ENCODE data around the gene GARIN5A. TPM values are rescaled to one million over a fixed set of nuclear protein-coding genes. Genes with fewer than 3 reads are reported as not detected.

The GARIN5A gene
- total RNA-seq, 1 experiment from 2014 or later, result 6.2 TPM

- peaks cover 7% of the 10 kb centered on the region; the same call in 1 of the 2 replicates for H3K27me3 ChIP-seq (ENCODE audit: low read length)
Measured at GRCh38 chr19:50458396-50459066, 18.1 kb downstream of the GARIN5A start.

GRCh38 chr19:50457300-50457699, 19.3 kb downstream of the GARIN5A start:
- ChIA-PET CTCF (interaction anchor here (0.6 kb wide), 2 partner anchors 51 to 100 kb away, joined by 4 to 6 read pairs; no protein-coding TSS in a partner anchor), POLR2A (ENCODE audit: unreplicated experiment) (no interaction called here)
- no peak for ATAC-seq
- Histone ChIP-seq H3K4me1 (ENCODE audit: insufficient read depth, low read length) (0 out of 2 replicates have a peak, but pooled peaks cover 6% of the 10 kb centered on the region), H3K4me2 (ENCODE audit: low read length) (no peak overlapping the region), H3F3A (ENCODE audit: low read length, unreplicated experiment) (no peaks in the 10 kb centered on the region), H3K27me3 (ENCODE audit: low read length) (peaks cover 7% of the 10 kb centered on the region; the same call in 1 of the 2 replicates), H4K20me1 (ENCODE audit: low read length) (no peaks in the 10 kb centered on the region), H3K9ac (ENCODE audit: low read length) (no peak overlapping the region), H3K36me3 (ENCODE audit: low read depth, low read length) (no peaks in the 10 kb centered on the region), H3K9me2 (replicated peaks; ENCODE audit: low read length) (no peaks in the 10 kb centered on the region), H3K27ac (ENCODE audit: low read length) (no peak overlapping the region), H3K9me3 (ENCODE audit: low read length) (no peaks in the 10 kb centered on the region), H3K79me2 (ENCODE audit: low read length) (no peaks in the 10 kb centered on the region), H2AFZ (ENCODE audit: low read length) (no peak overlapping the region), H3K4me3 (ENCODE audit: low read length) (no peak overlapping the region)
- DNase-seq, result no peak
- TF ChIP-seq EZH2 (IDR thresholded peaks at IDR 0.05; ENCODE audit: low read length, unreplicated experiment), result no peak
- TF ChIP-seq EZH2phosphoT487 (IDR thresholded peaks at IDR 0.05; ENCODE audit: borderline replicate concordance, low read length), result no peak
- no peak for TF ChIP-seq CTCF (conservative IDR thresholded peaks at IDR 0.05; ENCODE audit: low read depth, low read length)
- no TSS peak for BruUV-seq (replicated peaks)
- intact Hi-C loops (cut with micrococcal nuclease), result no loop called here

More at GRCh38 chr19:50458396-50459066, 18.1 kb downstream of the GARIN5A start:
- no peaks in the 10 kb centered on the region for H3K79me2 ChIP-seq (ENCODE audit: low read length)
- TF ChIP-seq EZH2 (IDR thresholded peaks at IDR 0.05; ENCODE audit: low read length, unreplicated experiment), result no peak
- TF ChIP-seq CTCF (conservative IDR thresholded peaks at IDR 0.05; ENCODE audit: low read depth, low read length), result no peak
- TF ChIP-seq EZH2phosphoT487 (IDR thresholded peaks at IDR 0.05; ENCODE audit: borderline replicate concordance, low read length), result no peak
- BruUV-seq (replicated peaks), result no TSS peak
- no peak overlapping the region for H3K9ac ChIP-seq (ENCODE audit: low read length)
- no peaks in the 10 kb centered on the region for H3F3A ChIP-seq (ENCODE audit: low read length, unreplicated experiment)
- ChIA-PET POLR2A (ENCODE audit: unreplicated experiment) (no interaction called here), CTCF (no interaction called here)
- H3K4me2 ChIP-seq (ENCODE audit: low read length), result no peak overlapping the region
- intact Hi-C loops (cut with micrococcal nuclease), result no loop called here
- H3K9me2 ChIP-seq (replicated peaks; ENCODE audit: low read length), result no peaks in the 10 kb centered on the region
- no peak overlapping the region for H2AFZ ChIP-seq (ENCODE audit: low read length)
- no peak overlapping the region for H3K27ac ChIP-seq (ENCODE audit: low read length)
- 0 out of 2 replicates have a peak, but pooled peaks cover 6% of the 10 kb centered on the region for H3K4me1 ChIP-seq (ENCODE audit: insufficient read depth, low read length)
- H3K9me3 ChIP-seq (ENCODE audit: low read length), result no peaks in the 10 kb centered on the region
- ATAC-seq (no peak), DNase-seq (no peak)
- no peaks in the 10 kb centered on the region for H3K36me3 ChIP-seq (ENCODE audit: low read depth, low read length)
- H3K4me3 ChIP-seq (ENCODE audit: low read length), result no peak overlapping the region
- H4K20me1 ChIP-seq (ENCODE audit: low read length), result no peaks in the 10 kb centered on the region

- no TSS peak for BruUV-seq (replicated peaks)
- Histone ChIP-seq H3K4me2 (ENCODE audit: low read length) (no peak overlapping the region), H3F3A (ENCODE audit: low read length, unreplicated experiment) (no peaks in the 10 kb centered on the region), H3K27ac (ENCODE audit: low read length) (no peak overlapping the region), H3K79me2 (ENCODE audit: low read length) (no peaks in the 10 kb centered on the region), H2AFZ (ENCODE audit: low read length) (no peak overlapping the region), H3K4me3 (ENCODE audit: low read length) (no peak overlapping the region), H3K4me1 (ENCODE audit: insufficient read depth, low read length) (0 out of 2 replicates have a peak, but pooled peaks cover 6% of the 10 kb centered on the region), H3K36me3 (ENCODE audit: low read depth, low read length) (no peaks in the 10 kb centered on the region), H4K20me1 (ENCODE audit: low read length) (no peaks in the 10 kb centered on the region), H3K9me2 (replicated peaks; ENCODE audit: low read length) (no peaks in the 10 kb centered on the region), H3K9ac (ENCODE audit: low read length) (no peak overlapping the region), H3K9me3 (ENCODE audit: low read length) (no peaks in the 10 kb centered on the region), H3K27me3 (ENCODE audit: low read length) (peaks cover 7% of the 10 kb centered on the region; the same call in 1 of the 2 replicates)
- intact Hi-C loops (cut with micrococcal nuclease), result no loop called here
- ChIA-PET POLR2A (ENCODE audit: unreplicated experiment) (no interaction called here), CTCF (no interaction called here)
- DNase-seq (no peak), ATAC-seq (no peak)
- TF ChIP-seq EZH2 (IDR thresholded peaks at IDR 0.05; ENCODE audit: low read length, unreplicated experiment), result no peak
- no peak for TF ChIP-seq EZH2phosphoT487 (IDR thresholded peaks at IDR 0.05; ENCODE audit: borderline replicate concordance, low read length)
- no peak for TF ChIP-seq CTCF (conservative IDR thresholded peaks at IDR 0.05; ENCODE audit: low read depth, low read length)
Measured at GRCh38 chr19:50455992-50456391, 20.7 kb downstream of the GARIN5A start.
